ENCODE measurements around the gene BBS9. TPM values are rescaled to one million over a fixed set of nuclear protein-coding genes. Genes with fewer than 3 reads are reported as not detected.
"Not testable (repeated sequence)": the region's sequence is repeated elsewhere in the genome, so short reads cannot be mapped to it uniquely, and the experiment has no call there.

The BBS9 gene
- total RNA-seq, 4 donors from 2014 or later: 22.0 to 72.5 (median 35.9) TPM

GRCh38 chr7:33217595-33217994 is 88.2 kb downstream of the BBS9 start:
- Histone ChIP-seq H3K27me3 (no peaks in the 10 kb centered on the region), H3K4me1 (peaks cover 0 to 6% (median 0%) of the 10 kb centered on the region in 4 donors), H3K27ac (no peak overlapping the region), H3K4me3 (no peak overlapping the region), H3K36me3 (peaks cover 0 to 17% (median 0%) of the 10 kb centered on the region in 3 donors), H3K9me3 (peaks cover 0 to 5% (median 0%) of the 10 kb centered on the region in 4 donors)
- TF ChIP-seq POLR2A (IDR thresholded peaks at IDR 0.05): no peak
- no peak for TF ChIP-seq CTCF (IDR thresholded peaks at IDR 0.05)
- TF ChIP-seq EP300 (IDR thresholded peaks at IDR 0.05): no peak
- no peak for DNase-seq (ENCODE audit: low spot score in 2 of 2)
- WGBS, 2 donors: 86 to 88% methylated on average over 4 of the region's 4 CpGs

GRCh38 chr7:33218841-33219535 is 89.6 kb downstream of the BBS9 start:
- H3K36me3 ChIP-seq; DNase-seq (ENCODE audit: low spot score in 2 of 2); H3K4me3 ChIP-seq; H3K4me1 ChIP-seq; H3K27ac ChIP-seq; H3K27me3 ChIP-seq; H3K9me3 ChIP-seq: not testable (repeated sequence)
- 99 to 100% methylated on average over 20 to 27 of the region's 38 CpGs for WGBS, 2 donors

- no peak for TF ChIP-seq POLR2A (IDR thresholded peaks at IDR 0.05)
- TF ChIP-seq CTCF (IDR thresholded peaks at IDR 0.05): no peak
- TF ChIP-seq EP300 (IDR thresholded peaks at IDR 0.05): no peak
- H3K27ac ChIP-seq: no peak overlapping the region
- H3K4me3 ChIP-seq: no peak overlapping the region
- H3K4me1 ChIP-seq: peaks cover 0 to 6% (median 0%) of the 10 kb centered on the region in 4 donors
- DNase-seq (ENCODE audit: low spot score in 2 of 2): no peak
- H3K9me3 ChIP-seq: no peaks in the 10 kb centered on the region
- WGBS, 2 donors: 95% methylated on average over 4 of the region's 4 CpGs
- no peaks in the 10 kb centered on the region for H3K27me3 ChIP-seq
- peaks cover 0 to 4% (median 0%) of the 10 kb centered on the region in 3 donors for H3K36me3 ChIP-seq
These were observed 90.9 kb downstream of the BBS9 start for GRCh38 chr7:33220231-33220630.

- WGBS, 2 donors: 96 to 99% methylated on average over 1 of the region's 1 CpG
- H3K4me3 ChIP-seq: no peak overlapping the region
These were observed 92.0 kb downstream of the BBS9 start for GRCh38 chr7:33221390-33221789.

GRCh38 chr7:33232632-33233145 is 103.3 kb downstream of the BBS9 start:
- H3K4me3 ChIP-seq: no peak overlapping the region
- TF ChIP-seq EP300 (IDR thresholded peaks at IDR 0.05) (no peak), CTCF (IDR thresholded peaks at IDR 0.05) (no peak), POLR2A (IDR thresholded peaks at IDR 0.05) (no peak)
- H3K4me1 ChIP-seq: peaks cover 0 to 4% (median 0%) of the 10 kb centered on the region in 4 donors
- peaks cover 0 to 2% (median 0%) of the 10 kb centered on the region in 4 donors for H3K9me3 ChIP-seq
- no peak for DNase-seq (ENCODE audit: low spot score in 2 of 2)
- 64 to 86% methylated on average over 1 of the region's 1 CpG for WGBS, 2 donors
- no peaks in the 10 kb centered on the region for H3K36me3 ChIP-seq
- no peak overlapping the region for H3K27ac ChIP-seq
- H3K27me3 ChIP-seq: no peaks in the 10 kb centered on the region

More at GRCh38 chr7:33221390-33221789, 92.0 kb downstream of the BBS9 start:
- Histone ChIP-seq H3K27ac (no peak overlapping the region), H3K9me3 (no peaks in the 10 kb centered on the region), H3K27me3 (no peaks in the 10 kb centered on the region), H3K4me1 (peaks cover 0 to 6% (median 0%) of the 10 kb centered on the region in 4 donors), H3K36me3 (peaks cover 0 to 4% (median 0%) of the 10 kb centered on the region in 3 donors)
- DNase-seq (ENCODE audit: low spot score in 2 of 2): no peak
- TF ChIP-seq POLR2A (IDR thresholded peaks at IDR 0.05) (no peak), EP300 (IDR thresholded peaks at IDR 0.05) (no peak), CTCF (IDR thresholded peaks at IDR 0.05) (no peak)

Data from tibial nerve (tissue), 4 donors.